ENCODE data around the gene WDFY4. TPM values are rescaled to one million over a fixed set of nuclear protein-coding genes. Genes with fewer than 3 reads are reported as not detected.

The WDFY4 gene
- total RNA-seq, 6 experiments from 2014 or later, result not detected

DNA sequence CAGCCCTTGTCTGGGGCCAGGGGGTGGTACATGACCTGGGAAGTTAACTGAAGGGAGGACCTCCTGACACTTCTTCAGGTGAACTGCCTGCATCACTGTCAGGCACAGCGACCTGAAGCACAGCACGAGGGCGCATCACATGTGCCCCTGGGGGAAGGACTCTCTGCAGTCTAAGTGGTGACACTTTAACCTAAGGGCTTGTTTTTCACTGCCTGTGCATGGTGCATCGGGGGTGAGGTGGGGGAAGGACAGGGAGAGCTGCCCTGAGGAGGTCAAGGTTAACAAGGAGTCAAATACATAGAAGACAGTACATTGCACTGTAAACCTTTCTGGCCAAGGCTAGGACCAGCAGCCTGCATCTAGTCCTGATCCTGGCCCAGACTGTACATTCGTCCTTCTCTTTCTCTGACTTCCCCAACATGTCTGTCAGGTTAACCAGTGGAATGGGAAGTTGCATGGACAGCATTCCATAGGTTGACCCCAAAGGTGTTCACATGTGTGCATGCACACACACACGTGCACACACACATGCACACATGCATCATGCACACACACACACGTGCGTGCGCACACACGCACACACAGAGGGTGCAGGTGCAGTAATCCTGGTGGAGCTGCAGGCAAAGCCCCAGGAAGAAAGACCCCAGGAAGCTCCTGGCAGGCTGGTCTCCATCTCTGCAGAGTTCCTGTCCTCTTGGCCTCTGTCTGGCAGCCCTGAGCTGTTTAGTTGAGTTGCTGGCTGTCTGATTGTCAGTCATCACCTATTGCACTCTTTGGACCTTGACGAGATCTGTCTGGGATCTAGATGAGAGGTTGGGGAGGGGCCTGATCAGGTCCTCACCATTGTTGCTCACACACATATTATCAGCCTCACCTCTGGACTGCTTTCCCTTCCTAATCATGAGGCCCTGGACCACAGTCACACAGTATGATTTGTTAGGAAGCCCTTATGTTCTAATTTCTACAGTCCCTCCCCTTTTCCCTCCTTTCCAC is 37.8 kb downstream of the WDFY4 start:
- Mint-ChIP-seq H3K27ac (no peak overlapping the region), H3K36me3 (ENCODE audit: low read depth) (no peaks in the 10 kb centered on the region), H3K4me3 (no peak overlapping the region), H3K4me1 (ENCODE audit: low read depth) (no peaks in the 10 kb centered on the region), H3K9me3 (no peaks in the 10 kb centered on the region), H3K27me3 (ENCODE audit: insufficient read depth) (peaks cover 23% of the 10 kb centered on the region)
- no peak for DNase-seq
- TF ChIP-seq, protein P1, sequence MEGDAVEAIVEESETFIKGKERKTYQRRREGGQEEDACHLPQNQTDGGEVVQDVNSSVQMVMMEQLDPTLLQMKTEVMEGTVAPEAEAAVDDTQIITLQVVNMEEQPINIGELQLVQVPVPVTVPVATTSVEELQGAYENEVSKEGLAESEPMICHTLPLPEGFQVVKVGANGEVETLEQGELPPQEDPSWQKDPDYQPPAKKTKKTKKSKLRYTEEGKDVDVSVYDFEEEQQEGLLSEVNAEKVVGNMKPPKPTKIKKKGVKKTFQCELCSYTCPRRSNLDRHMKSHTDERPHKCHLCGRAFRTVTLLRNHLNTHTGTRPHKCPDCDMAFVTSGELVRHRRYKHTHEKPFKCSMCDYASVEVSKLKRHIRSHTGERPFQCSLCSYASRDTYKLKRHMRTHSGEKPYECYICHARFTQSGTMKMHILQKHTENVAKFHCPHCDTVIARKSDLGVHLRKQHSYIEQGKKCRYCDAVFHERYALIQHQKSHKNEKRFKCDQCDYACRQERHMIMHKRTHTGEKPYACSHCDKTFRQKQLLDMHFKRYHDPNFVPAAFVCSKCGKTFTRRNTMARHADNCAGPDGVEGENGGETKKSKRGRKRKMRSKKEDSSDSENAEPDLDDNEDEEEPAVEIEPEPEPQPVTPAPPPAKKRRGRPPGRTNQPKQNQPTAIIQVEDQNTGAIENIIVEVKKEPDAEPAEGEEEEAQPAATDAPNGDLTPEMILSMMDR (IDR thresholded peaks at IDR 0.05), result no peak

DNA sequence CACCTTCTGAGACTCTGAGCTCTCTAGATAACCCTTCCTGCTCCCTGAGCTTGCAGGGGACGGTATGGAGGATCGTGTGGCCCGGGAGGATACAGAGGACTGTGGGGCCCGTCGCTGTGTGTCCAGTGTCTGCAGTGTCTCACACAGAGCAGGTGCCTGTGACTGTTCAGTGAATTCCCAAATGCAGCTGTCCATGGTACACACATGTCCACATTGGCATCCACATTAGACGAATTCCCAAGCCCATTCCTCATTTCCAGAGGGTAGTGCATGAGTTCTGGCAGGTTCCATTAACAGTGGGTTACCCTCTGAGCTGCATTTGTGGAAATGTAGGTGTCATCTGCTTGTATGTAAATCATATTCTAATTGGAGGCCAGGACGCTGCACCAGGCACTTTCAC is 39.5 kb downstream of the WDFY4 start:
- no peak overlapping the region for H3K4me3 Mint-ChIP-seq
- no peaks in the 10 kb centered on the region for H3K36me3 Mint-ChIP-seq (ENCODE audit: low read depth)
- TF ChIP-seq, protein P1 (IDR thresholded peaks at IDR 0.05), result no peak
- no peak for DNase-seq
- no peaks in the 10 kb centered on the region for H3K4me1 Mint-ChIP-seq (ENCODE audit: low read depth)
- no peak overlapping the region for H3K27ac Mint-ChIP-seq
- peaks cover 27% of the 10 kb centered on the region for H3K27me3 Mint-ChIP-seq (ENCODE audit: insufficient read depth)
- H3K9me3 Mint-ChIP-seq, result no peaks in the 10 kb centered on the region

DNA sequence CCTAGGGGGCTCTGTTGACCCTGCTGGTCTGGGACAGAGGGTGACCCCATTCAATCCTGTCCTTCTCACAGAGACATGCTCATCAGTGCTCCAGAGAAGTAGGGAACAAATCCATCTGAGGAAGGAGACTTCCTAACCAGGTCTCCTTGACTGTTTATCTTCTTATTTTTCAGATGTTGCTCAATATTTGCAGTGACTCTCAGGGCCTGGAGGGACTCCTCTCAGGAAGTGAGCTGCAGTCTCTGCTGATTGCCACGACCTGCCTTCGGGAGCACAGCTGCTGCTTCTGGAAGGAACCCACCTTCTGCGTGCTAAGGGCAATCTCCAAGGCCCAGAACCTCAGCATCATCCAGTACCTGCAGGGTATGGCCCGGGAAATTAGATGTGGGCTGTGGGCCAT is 41.0 kb downstream of the WDFY4 start:
- TF ChIP-seq, protein P1 (IDR thresholded peaks at IDR 0.05), result no peak
- no peaks in the 10 kb centered on the region for H3K36me3 Mint-ChIP-seq (ENCODE audit: low read depth)
- no peak for DNase-seq
- H3K9me3 Mint-ChIP-seq, result no peaks in the 10 kb centered on the region
- peaks cover 37% of the 10 kb centered on the region for H3K27me3 Mint-ChIP-seq (ENCODE audit: insufficient read depth)
- H3K4me1 Mint-ChIP-seq (ENCODE audit: low read depth), result no peaks in the 10 kb centered on the region
- H3K4me3 Mint-ChIP-seq, result no peak overlapping the region
- H3K27ac Mint-ChIP-seq, result no peak overlapping the region

DNA sequence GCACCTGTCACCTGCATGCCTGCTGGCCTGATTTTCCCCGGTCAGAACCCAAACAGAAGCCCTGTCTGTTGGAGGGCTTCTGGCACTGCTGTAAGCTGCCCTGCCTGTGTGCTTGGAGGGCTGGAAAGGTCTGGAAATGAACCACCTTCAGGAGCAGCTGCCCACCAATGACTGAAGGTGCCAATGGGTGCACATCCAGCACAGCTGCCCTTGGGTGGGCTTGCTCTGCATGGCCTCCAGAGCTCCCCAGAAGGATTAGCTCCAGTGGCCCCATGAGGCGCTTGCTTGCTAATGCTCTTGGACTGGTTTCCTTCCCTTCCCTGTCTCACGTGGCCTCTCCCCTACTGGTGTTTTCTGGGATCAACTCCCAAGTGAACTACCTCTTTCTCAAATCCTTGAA is 43.2 kb downstream of the WDFY4 start:
- Mint-ChIP-seq H3K9me3 (no peaks in the 10 kb centered on the region), H3K36me3 (ENCODE audit: low read depth) (no peaks in the 10 kb centered on the region), H3K27ac (no peak overlapping the region), H3K4me1 (ENCODE audit: low read depth) (no peaks in the 10 kb centered on the region), H3K4me3 (no peak overlapping the region), H3K27me3 (ENCODE audit: insufficient read depth) (peaks cover 42% of the 10 kb centered on the region)
- TF ChIP-seq, protein P1 (IDR thresholded peaks at IDR 0.05), result no peak
- DNase-seq, result no peak

DNA sequence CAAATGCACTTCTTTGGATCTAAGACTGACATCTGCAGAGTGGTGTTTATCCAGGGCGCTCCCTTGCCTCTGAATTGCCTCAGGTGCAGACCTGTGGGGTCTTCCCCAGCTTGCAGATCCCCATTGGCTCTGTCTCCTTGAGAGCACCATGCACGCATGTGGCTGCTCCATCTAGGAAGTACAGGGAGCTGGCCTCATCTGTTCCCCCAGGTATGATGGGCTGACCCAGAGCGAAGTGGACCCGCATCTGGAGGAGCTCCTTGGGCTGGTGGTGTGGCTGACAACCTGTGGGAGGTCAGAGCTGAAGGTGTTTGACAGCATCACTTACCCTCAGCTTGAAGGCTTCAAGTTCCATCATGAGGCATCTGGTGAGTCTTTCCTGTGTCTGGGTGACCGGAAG is 44.5 kb downstream of the WDFY4 start:
- Mint-ChIP-seq H3K4me3 (no peak overlapping the region), H3K27me3 (ENCODE audit: insufficient read depth) (peaks cover 39% of the 10 kb centered on the region), H3K4me1 (ENCODE audit: low read depth) (no peaks in the 10 kb centered on the region), H3K36me3 (ENCODE audit: low read depth) (no peaks in the 10 kb centered on the region), H3K27ac (no peak overlapping the region), H3K9me3 (no peaks in the 10 kb centered on the region)
- no peak for DNase-seq
- TF ChIP-seq, protein P1 (IDR thresholded peaks at IDR 0.05), result no peak
